ENCODE results near the gene PEAR1. TPM values are rescaled to one million over a fixed set of nuclear protein-coding genes. Genes with fewer than 3 reads are reported as not detected.

PEAR1 gene
- total RNA-seq, 1 experiment from 2014 or later, result 0.18 TPM

GRCh38 chr1:156942576-156942975, 49.1 kb downstream of the PEAR1 start:
- Histone ChIP-seq H3K36me3 (ENCODE audit: control insufficient read depth, insufficient read depth, low read length) (peaks cover 8% of the 10 kb centered on the region), H3K4me3 (ENCODE audit: low read depth, low read length) (no peak overlapping the region), H3K4me1 (no peaks in the 10 kb centered on the region), H3K9me3 (no peaks in the 10 kb centered on the region), H3K27me3 (replicated peaks; ENCODE audit: control insufficient read depth, insufficient read depth, low read length) (no peaks in the 10 kb centered on the region)
- Mint-ChIP-seq H3K27ac (ENCODE audit: unreplicated experiment) (no peak overlapping the region), H3K27me3 (ENCODE audit: insufficient read depth, unreplicated experiment) (no peaks in the 10 kb centered on the region), H3K4me1 (ENCODE audit: low read depth, unreplicated experiment) (no peaks in the 10 kb centered on the region), H3K36me3 (ENCODE audit: insufficient read depth, unreplicated experiment) (peaks cover 62% of the 10 kb centered on the region), H3K9me3 (ENCODE audit: unreplicated experiment) (no peaks in the 10 kb centered on the region), H3K4me3 (ENCODE audit: unreplicated experiment) (no peak overlapping the region)
- no TSS peak for BruUV-seq (replicated peaks)
- TF ChIP-seq, protein P1, sequence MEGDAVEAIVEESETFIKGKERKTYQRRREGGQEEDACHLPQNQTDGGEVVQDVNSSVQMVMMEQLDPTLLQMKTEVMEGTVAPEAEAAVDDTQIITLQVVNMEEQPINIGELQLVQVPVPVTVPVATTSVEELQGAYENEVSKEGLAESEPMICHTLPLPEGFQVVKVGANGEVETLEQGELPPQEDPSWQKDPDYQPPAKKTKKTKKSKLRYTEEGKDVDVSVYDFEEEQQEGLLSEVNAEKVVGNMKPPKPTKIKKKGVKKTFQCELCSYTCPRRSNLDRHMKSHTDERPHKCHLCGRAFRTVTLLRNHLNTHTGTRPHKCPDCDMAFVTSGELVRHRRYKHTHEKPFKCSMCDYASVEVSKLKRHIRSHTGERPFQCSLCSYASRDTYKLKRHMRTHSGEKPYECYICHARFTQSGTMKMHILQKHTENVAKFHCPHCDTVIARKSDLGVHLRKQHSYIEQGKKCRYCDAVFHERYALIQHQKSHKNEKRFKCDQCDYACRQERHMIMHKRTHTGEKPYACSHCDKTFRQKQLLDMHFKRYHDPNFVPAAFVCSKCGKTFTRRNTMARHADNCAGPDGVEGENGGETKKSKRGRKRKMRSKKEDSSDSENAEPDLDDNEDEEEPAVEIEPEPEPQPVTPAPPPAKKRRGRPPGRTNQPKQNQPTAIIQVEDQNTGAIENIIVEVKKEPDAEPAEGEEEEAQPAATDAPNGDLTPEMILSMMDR (IDR thresholded peaks at IDR 0.05; ENCODE audit: insufficient read depth in 1 of 2, low read depth in 1 of 2, low read length in 1 of 2, severe bottlenecking in 1 of 2, unreplicated experiment in 1 of 2), result no peak
- POLR2A ChIA-PET, result no interaction called here
- CTCF ChIA-PET, result no interaction called here
- DNase-seq, result no peak
- intact Hi-C loops (cut with micrococcal nuclease; ENCODE audit: unreplicated experiment), result no loop called here

- Mint-ChIP-seq H3K27ac (ENCODE audit: unreplicated experiment) (no peak overlapping the region), H3K4me1 (ENCODE audit: low read depth, unreplicated experiment) (no peaks in the 10 kb centered on the region), H3K4me3 (ENCODE audit: unreplicated experiment) (no peak overlapping the region), H3K36me3 (ENCODE audit: insufficient read depth, unreplicated experiment) (peaks cover 65% of the 10 kb centered on the region), H3K27me3 (ENCODE audit: insufficient read depth, unreplicated experiment) (no peaks in the 10 kb centered on the region), H3K9me3 (ENCODE audit: unreplicated experiment) (no peaks in the 10 kb centered on the region)
- no TSS peak for BruUV-seq (replicated peaks)
- H3K27me3 ChIP-seq (replicated peaks; ENCODE audit: control insufficient read depth, insufficient read depth, low read length), result no peaks in the 10 kb centered on the region
- peak in 1 of 2 experiments; percentile 15 for DNase-seq
- no peak overlapping the region for H3K4me3 ChIP-seq (ENCODE audit: low read depth, low read length)
- ChIA-PET CTCF (no interaction called here), POLR2A (no interaction called here)
- H3K9me3 ChIP-seq, result no peaks in the 10 kb centered on the region
- intact Hi-C loops (cut with micrococcal nuclease; ENCODE audit: unreplicated experiment), result no loop called here
- H3K4me1 ChIP-seq, result no peaks in the 10 kb centered on the region
- TF ChIP-seq, protein P1 (IDR thresholded peaks at IDR 0.05; ENCODE audit: insufficient read depth in 1 of 2, low read depth in 1 of 2, low read length in 1 of 2, severe bottlenecking in 1 of 2, unreplicated experiment in 1 of 2), result no peak
- peaks cover 6% of the 10 kb centered on the region for H3K36me3 ChIP-seq (ENCODE audit: control insufficient read depth, insufficient read depth, low read length)
Measured at GRCh38 chr1:156943756-156944155, 50.2 kb downstream of the PEAR1 start.

DNA sequence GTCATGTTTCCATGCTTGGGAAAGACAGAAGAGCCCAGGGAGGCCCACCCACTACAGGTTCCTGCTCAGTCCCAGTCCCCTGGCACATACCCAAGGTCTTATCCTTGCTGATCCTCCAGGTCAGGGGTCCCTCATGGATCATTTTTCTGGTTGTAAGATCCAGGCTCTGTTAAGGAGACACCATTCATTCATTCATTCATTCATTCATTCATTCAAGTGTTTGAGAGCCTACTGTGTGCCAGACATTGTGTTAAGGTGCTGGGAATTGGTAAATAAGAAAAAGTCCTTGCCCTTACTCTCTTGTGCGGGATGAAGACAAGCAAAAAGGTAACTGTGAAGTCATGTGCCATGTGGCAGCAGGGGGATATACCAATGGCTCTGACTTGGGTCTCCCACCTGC, 50.8 kb downstream of the PEAR1 start:
- ChIA-PET POLR2A (no interaction called here), CTCF (no interaction called here)
- H3K36me3 ChIP-seq (ENCODE audit: control insufficient read depth, insufficient read depth, low read length), result peaks cover 6% of the 10 kb centered on the region
- intact Hi-C loops (cut with micrococcal nuclease; ENCODE audit: unreplicated experiment), result no loop called here
- BruUV-seq (replicated peaks), result no TSS peak
- DNase-seq, result no peak
- H3K27ac Mint-ChIP-seq (ENCODE audit: unreplicated experiment), result no peak overlapping the region
- TF ChIP-seq, protein P1 (IDR thresholded peaks at IDR 0.05; ENCODE audit: insufficient read depth in 1 of 2, low read depth in 1 of 2, low read length in 1 of 2, severe bottlenecking in 1 of 2, unreplicated experiment in 1 of 2), result no peak
- H3K27me3 Mint-ChIP-seq (ENCODE audit: insufficient read depth, unreplicated experiment), result no peaks in the 10 kb centered on the region
- H3K4me3 Mint-ChIP-seq (ENCODE audit: unreplicated experiment), result no peak overlapping the region
- peaks cover 60% of the 10 kb centered on the region for H3K36me3 Mint-ChIP-seq (ENCODE audit: insufficient read depth, unreplicated experiment)
- H3K9me3 ChIP-seq, result no peaks in the 10 kb centered on the region
- H3K4me1 ChIP-seq, result no peaks in the 10 kb centered on the region
- H3K4me3 ChIP-seq (ENCODE audit: low read depth, low read length), result no peak overlapping the region
- no peaks in the 10 kb centered on the region for H3K27me3 ChIP-seq (replicated peaks; ENCODE audit: control insufficient read depth, insufficient read depth, low read length)
- no peaks in the 10 kb centered on the region for H3K9me3 Mint-ChIP-seq (ENCODE audit: unreplicated experiment)
- H3K4me1 Mint-ChIP-seq (ENCODE audit: low read depth, unreplicated experiment), result no peaks in the 10 kb centered on the region
